SK-N-SH (cell line): Measurements from ENCODE around the gene FIGN. TPM values are rescaled to one million over a fixed set of nuclear protein-coding genes. Genes with fewer than 3 reads are reported as not detected.

Experiments used
- CTCF ChIA-PET: fragments of 300-600, 350-600 bp; formaldehyde crosslinking; extraction: SDS; loops from one replicate; lab custom pipeline; 2021; lab: Yijun Ruan, JAX
- POLR2A ChIA-PET: fragments of 350-600 bp; sonication (Branson Sonifier 250); formaldehyde crosslinking; extraction: SDS; loops from one replicate; lab custom pipeline; 2020; ENCODE audit warnings: antibody characterized with exemption, inconsistent platforms; lab: Yijun Ruan, JAX
- DNase-seq: peaks from one replicate; pipeline ENCODE4 v3.0.0; 2012
- H2AFZ ChIP-seq: fragments of 200-600 bp; sonication (generic); 2 replicates; pipeline ENCODE4 v1.8.1; 2016; ENCODE audit warnings: antibody characterized with exemption, mild to moderate bottlenecking, low read depth
- H3F3A ChIP-seq: fragments of 200-600 bp; sonication (generic); replicated peaks from 2 replicates; pipeline ENCODE3; 2016; ENCODE audit warnings: antibody characterized with exemption, mild to moderate bottlenecking; ENCODE audit not compliant: insufficient read depth
- H3K27ac ChIP-seq, 2 experiments: fragments of 200-500 bp in 1 of 2; fragments of 200-600 bp in 1 of 2; sonication (Bioruptor generic) in 1 of 2; sonication (generic), shearing (Covaris generic) in 1 of 2; 2 replicates each; pipeline versions ENCODE4 v1.5.1 to v1.6.1; 2014 to 2016; ENCODE audit warnings: low read depth in 2 of 2, inconsistent platforms in 1 of 2, low read length in 1 of 2, mild to moderate bottlenecking in 1 of 2, mixed read lengths in 1 of 2
- H3K27me3 ChIP-seq: fragments of 200-600 bp; sonication (generic), shearing (Covaris generic); 2 replicates; pipeline ENCODE4 v1.6.1; 2016; ENCODE audit warnings: mixed run types; ENCODE audit not compliant: insufficient read depth
- H3K36me3 ChIP-seq, 2 experiments: fragments of 200-500 bp in 1 of 2; fragments of 200-600 bp in 1 of 2; sonication (Bioruptor generic) in 1 of 2; sonication (generic) in 1 of 2; replicated peaks in 1 of 2; 2 replicates each; pipeline versions ENCODE3 to v1.5.1; 2014 to 2016; ENCODE audit warnings: low read length in 1 of 2, mild to moderate bottlenecking in 1 of 2; ENCODE audit not compliant: insufficient read depth in 2 of 2, control insufficient read depth in 1 of 2
- H3K4me1 ChIP-seq, 2 experiments: fragments of 200-500 bp in 1 of 2; fragments of 200-600 bp in 1 of 2; sonication (Bioruptor generic) in 1 of 2; sonication (generic), shearing (Covaris generic) in 1 of 2; 2 replicates each; pipeline versions ENCODE4 v1.5.1 to v1.6.1; 2014 to 2016; ENCODE audit warnings: low read depth in 1 of 2, low read length in 1 of 2, mixed run types in 1 of 2; ENCODE audit not compliant: insufficient read depth in 2 of 2, control insufficient read depth in 1 of 2
- H3K4me2 ChIP-seq: fragments of 200-600 bp; sonication (generic), shearing (Covaris generic); 2 replicates; pipeline ENCODE4 v1.6.1; 2017; ENCODE audit warnings: mixed run types
- H3K4me3 ChIP-seq, 2 experiments: fragments of 200-500 bp in 1 of 2; fragments of 200-600 bp in 1 of 2; sonication (Bioruptor generic) in 1 of 2; sonication (generic), shearing (Covaris generic) in 1 of 2; 2 replicates each; pipeline versions ENCODE4 v1.5.1 to v1.8.1; 2014 to 2016; ENCODE audit warnings: low read depth in 2 of 2, inconsistent platforms in 1 of 2, low read length in 1 of 2, mild to moderate bottlenecking in 1 of 2, mixed read lengths in 1 of 2, moderate library complexity in 1 of 2
- H3K79me2 ChIP-seq: fragments of 200-600 bp; sonication (generic); 2 replicates; pipeline ENCODE4 v1.8.1; 2017; ENCODE audit warnings: mild to moderate bottlenecking; ENCODE audit not compliant: insufficient read depth
- H3K9ac ChIP-seq: fragments of 200-600 bp; sonication (generic); 2 replicates; pipeline ENCODE4 v1.6.1; 2017; ENCODE audit warnings: mixed run types
- H3K9me2 ChIP-seq: fragments of 200-600 bp; sonication (generic); 2 replicates; pipeline ENCODE4 v1.6.1; 2017; ENCODE audit warnings: mixed run types
- H3K9me3 ChIP-seq: fragments of 200-600 bp; sonication (generic); 2 replicates; pipeline ENCODE4 v1.6.1; 2017; ENCODE audit warnings: mixed run types, mild to moderate bottlenecking, moderate library complexity
- H4K20me1 ChIP-seq: fragments of 200-600 bp; sonication (generic); 2 replicates; pipeline ENCODE4 v1.6.1; 2017; ENCODE audit warnings: mild to moderate bottlenecking, mixed run types; ENCODE audit not compliant: insufficient read depth
- EP300 ChIP-seq, 2 experiments: IDR thresholded peaks; 2 replicates each; pipeline versions ENCODE4 v1.4.0 to v1.6.1; 2012; ENCODE audit warnings: borderline replicate concordance in 1 of 2, low read depth in 1 of 2, low read length in 1 of 2
- FOSL2 ChIP-seq: IDR thresholded peaks from 2 replicates; pipeline ENCODE4 v1.4.0; 2012; ENCODE audit warnings: low read depth, mild to moderate bottlenecking, moderate library complexity, borderline replicate concordance
- GABPA ChIP-seq: IDR thresholded peaks from 2 replicates; pipeline ENCODE4 v1.4.0; 2012; ENCODE audit warnings: low read depth, mild to moderate bottlenecking
- GATA2 ChIP-seq: sonication (generic); formaldehyde crosslinking; IDR thresholded peaks from 2 replicates; pipeline ENCODE4 v1.5.0; 2020; ENCODE audit warnings: mild to moderate bottlenecking, missing genetic modification reagents
- MEF2A ChIP-seq: IDR thresholded peaks from 2 replicates; pipeline ENCODE4 v1.4.0; 2012; ENCODE audit warnings: low read depth, borderline replicate concordance
- NFIC ChIP-seq: IDR thresholded peaks from 2 replicates; pipeline ENCODE4 v1.4.0; 2012; ENCODE audit warnings: borderline replicate concordance
- RFX5 ChIP-seq: IDR thresholded peaks from 2 replicates; pipeline ENCODE4 v1.6.1; 2012; ENCODE audit warnings: mild to moderate bottlenecking, improper control_type of control experiment, low read length
- RXRA ChIP-seq: IDR thresholded peaks from 2 replicates; pipeline ENCODE4 v1.4.0; 2012; ENCODE audit warnings: low read depth, mild to moderate bottlenecking, borderline replicate concordance
- SIN3A ChIP-seq: IDR thresholded peaks from 2 replicates; pipeline ENCODE4 v1.6.1; 2012; ENCODE audit warnings: low read depth, mild to moderate bottlenecking, low read length, moderate library complexity, borderline replicate concordance
- SMC3 ChIP-seq: IDR thresholded peaks from 2 replicates; pipeline ENCODE4 v1.6.1; 2012; ENCODE audit warnings: low read depth, low read length, improper control_type of control experiment
- TAF1 ChIP-seq: IDR thresholded peaks from 2 replicates; pipeline ENCODE4 v1.6.1; 2012; ENCODE audit warnings: low read depth, mild to moderate bottlenecking, low read length, moderate library complexity, borderline replicate concordance
- TCF12 ChIP-seq: IDR thresholded peaks from 2 replicates; pipeline ENCODE4 v1.4.0; 2012
- YY1 ChIP-seq: IDR thresholded peaks from 2 replicates; pipeline ENCODE4 v1.4.0; 2012; ENCODE audit warnings: low read depth, mild to moderate bottlenecking
- WGBS: methylation state at CpG from one replicate; pipeline ENCODE4 v1.1.6; 2017; ENCODE audit warnings: low lambda C conversion rate; 5-methylcytosine and 5-hydroxymethylcytosine counted together
- polyA plus RNA-seq, 3 experiments: library from polyadenylated mRNA; depleted of rRNA; stranded (reverse); fragments of >200 nt; gene quantifications; 2 replicates each; pipeline ENCODE4 v1.2.3, GENCODE V29; 2012
- TF ChIP-seq, protein P1 (sequence below): fragments of 200-600 bp; sonication (generic); IDR thresholded peaks from 2 replicates; pipeline ENCODE4 v1.6.1; 2017; ENCODE audit warnings: antibody characterized with exemption, mild to moderate bottlenecking, moderate library complexity
- TF ChIP-seq, protein P2 (sequence below): IDR thresholded peaks from 2 replicates; pipeline ENCODE4; 2012
- TF ChIP-seq, protein P3 (sequence below): IDR thresholded peaks from 2 replicates; pipeline ENCODE4 v1.4.0; 2012; ENCODE audit warnings: low read depth
- TF ChIP-seq, protein P4 (sequence below): fragments of 150-350 bp; IDR thresholded peaks from 2 replicates; pipeline ENCODE4 v1.6.1; 2016; ENCODE audit warnings: mild to moderate bottlenecking, low read depth, low read length
- TF ChIP-seq, protein P5 (sequence below): IDR thresholded peaks from 2 replicates; pipeline ENCODE4 v1.4.0; 2012; ENCODE audit warnings: low read depth, borderline replicate concordance
- TF ChIP-seq, protein P6 (sequence below): fragments of 150-350 bp; IDR thresholded peaks from 2 replicates; pipeline ENCODE4 v1.6.1; 2017; ENCODE audit warnings: antibody characterized with exemption, low read length, low read depth, borderline replicate concordance
- TF ChIP-seq, protein P7 (sequence below): IDR thresholded peaks from 2 replicates; pipeline ENCODE4 v1.6.1; 2012; ENCODE audit warnings: mild to moderate bottlenecking, low read depth, low read length, moderate library complexity

The FIGN gene
- polyA plus RNA-seq, 1 of the 3 experiments (the other 2 are of a cell fraction) = 0.74 TPM

DNA sequence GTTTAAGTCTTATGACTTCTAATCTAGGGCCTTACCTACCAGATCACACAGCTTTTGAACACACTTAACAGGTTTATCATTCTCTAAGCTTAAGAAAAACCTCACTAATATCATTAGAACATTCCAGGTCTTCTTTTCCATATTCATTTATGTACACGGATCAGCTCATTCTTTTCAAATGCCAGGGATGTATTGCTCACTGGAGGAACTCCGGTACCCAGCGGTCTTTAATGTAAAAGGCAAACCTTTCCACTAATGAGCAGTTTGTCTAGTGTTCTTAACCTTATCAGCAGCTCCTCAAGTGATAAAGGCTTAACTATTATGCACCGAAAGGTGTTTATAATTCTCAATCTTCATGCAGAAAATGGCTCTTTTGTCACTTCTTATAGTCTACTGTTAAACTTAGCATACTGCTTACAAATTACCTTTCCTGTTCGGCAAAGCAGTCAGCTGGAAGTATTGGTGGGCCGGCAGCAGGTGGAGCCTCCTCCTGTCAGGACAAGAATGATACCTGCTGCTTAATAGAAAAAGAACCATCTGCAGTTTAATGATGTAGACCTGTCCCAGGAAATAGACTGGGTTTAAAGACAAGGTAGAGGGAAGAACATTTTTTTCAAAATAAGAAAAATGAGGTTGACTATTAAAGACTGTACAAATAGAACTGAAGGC lies 142.7 kb downstream of the FIGN start:
- Histone ChIP-seq H3K36me3 (no peaks in the 10 kb centered on the region), H3K27ac (no peak overlapping the region), H3K79me2 (no peaks in the 10 kb centered on the region), H3K4me3 (no peak overlapping the region), H4K20me1 (no peaks in the 10 kb centered on the region), H3K9me2 (no peaks in the 10 kb centered on the region), H2AFZ (no peak overlapping the region), H3K27me3 (no peaks in the 10 kb centered on the region), H3K4me2 (no peak overlapping the region), H3K9me3 (no peaks in the 10 kb centered on the region), H3F3A (no peaks in the 10 kb centered on the region), H3K9ac (no peak overlapping the region), H3K4me1 (peaks cover 0 to 8% of the 10 kb centered on the region in 2 experiments; a peak in 2 of 4 replicates)
- CTCF ChIA-PET = interaction anchor here (0.7 kb wide), 1 partner anchor 8 kb away, joined by 3 read pairs; no protein-coding TSS in a partner anchor
- TF ChIP-seq NFIC (no peak), FOSL2 (no peak), MEF2A (no peak), GATA2 (CRISPR knock-in tag) (no peak), TAF1 (no peak), RXRA (no peak), RFX5 (no peak), TCF12 (no peak), EP300 (IDR thresholded peaks at IDR 0.05; ENCODE audit: borderline replicate concordance in 1 of 2, low read depth in 1 of 2, low read length in 1 of 2) (no peak), SMC3 (no peak), GABPA (no peak), YY1 (no peak), SIN3A (no peak)
- TF ChIP-seq, protein P1, sequence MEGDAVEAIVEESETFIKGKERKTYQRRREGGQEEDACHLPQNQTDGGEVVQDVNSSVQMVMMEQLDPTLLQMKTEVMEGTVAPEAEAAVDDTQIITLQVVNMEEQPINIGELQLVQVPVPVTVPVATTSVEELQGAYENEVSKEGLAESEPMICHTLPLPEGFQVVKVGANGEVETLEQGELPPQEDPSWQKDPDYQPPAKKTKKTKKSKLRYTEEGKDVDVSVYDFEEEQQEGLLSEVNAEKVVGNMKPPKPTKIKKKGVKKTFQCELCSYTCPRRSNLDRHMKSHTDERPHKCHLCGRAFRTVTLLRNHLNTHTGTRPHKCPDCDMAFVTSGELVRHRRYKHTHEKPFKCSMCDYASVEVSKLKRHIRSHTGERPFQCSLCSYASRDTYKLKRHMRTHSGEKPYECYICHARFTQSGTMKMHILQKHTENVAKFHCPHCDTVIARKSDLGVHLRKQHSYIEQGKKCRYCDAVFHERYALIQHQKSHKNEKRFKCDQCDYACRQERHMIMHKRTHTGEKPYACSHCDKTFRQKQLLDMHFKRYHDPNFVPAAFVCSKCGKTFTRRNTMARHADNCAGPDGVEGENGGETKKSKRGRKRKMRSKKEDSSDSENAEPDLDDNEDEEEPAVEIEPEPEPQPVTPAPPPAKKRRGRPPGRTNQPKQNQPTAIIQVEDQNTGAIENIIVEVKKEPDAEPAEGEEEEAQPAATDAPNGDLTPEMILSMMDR = no peak
- TF ChIP-seq, protein P2, sequence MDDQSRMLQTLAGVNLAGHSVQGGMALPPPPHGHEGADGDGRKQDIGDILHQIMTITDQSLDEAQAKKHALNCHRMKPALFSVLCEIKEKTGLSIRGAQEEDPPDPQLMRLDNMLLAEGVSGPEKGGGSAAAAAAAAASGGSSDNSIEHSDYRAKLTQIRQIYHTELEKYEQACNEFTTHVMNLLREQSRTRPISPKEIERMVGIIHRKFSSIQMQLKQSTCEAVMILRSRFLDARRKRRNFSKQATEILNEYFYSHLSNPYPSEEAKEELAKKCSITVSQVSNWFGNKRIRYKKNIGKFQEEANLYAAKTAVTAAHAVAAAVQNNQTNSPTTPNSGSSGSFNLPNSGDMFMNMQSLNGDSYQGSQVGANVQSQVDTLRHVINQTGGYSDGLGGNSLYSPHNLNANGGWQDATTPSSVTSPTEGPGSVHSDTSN = no peak
- TF ChIP-seq, protein P3, sequence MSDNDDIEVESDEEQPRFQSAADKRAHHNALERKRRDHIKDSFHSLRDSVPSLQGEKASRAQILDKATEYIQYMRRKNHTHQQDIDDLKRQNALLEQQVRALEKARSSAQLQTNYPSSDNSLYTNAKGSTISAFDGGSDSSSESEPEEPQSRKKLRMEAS = no peak
- TF ChIP-seq, protein P4, sequence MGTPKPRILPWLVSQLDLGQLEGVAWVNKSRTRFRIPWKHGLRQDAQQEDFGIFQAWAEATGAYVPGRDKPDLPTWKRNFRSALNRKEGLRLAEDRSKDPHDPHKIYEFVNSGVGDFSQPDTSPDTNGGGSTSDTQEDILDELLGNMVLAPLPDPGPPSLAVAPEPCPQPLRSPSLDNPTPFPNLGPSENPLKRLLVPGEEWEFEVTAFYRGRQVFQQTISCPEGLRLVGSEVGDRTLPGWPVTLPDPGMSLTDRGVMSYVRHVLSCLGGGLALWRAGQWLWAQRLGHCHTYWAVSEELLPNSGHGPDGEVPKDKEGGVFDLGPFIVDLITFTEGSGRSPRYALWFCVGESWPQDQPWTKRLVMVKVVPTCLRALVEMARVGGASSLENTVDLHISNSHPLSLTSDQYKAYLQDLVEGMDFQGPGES = no peak
- TF ChIP-seq, protein P5, sequence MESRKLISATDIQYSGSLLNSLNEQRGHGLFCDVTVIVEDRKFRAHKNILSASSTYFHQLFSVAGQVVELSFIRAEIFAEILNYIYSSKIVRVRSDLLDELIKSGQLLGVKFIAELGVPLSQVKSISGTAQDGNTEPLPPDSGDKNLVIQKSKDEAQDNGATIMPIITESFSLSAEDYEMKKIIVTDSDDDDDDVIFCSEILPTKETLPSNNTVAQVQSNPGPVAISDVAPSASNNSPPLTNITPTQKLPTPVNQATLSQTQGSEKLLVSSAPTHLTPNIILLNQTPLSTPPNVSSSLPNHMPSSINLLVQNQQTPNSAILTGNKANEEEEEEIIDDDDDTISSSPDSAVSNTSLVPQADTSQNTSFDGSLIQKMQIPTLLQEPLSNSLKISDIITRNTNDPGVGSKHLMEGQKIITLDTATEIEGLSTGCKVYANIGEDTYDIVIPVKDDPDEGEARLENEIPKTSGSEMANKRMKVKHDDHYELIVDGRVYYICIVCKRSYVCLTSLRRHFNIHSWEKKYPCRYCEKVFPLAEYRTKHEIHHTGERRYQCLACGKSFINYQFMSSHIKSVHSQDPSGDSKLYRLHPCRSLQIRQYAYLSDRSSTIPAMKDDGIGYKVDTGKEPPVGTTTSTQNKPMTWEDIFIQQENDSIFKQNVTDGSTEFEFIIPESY = no peak
- TF ChIP-seq, protein P6, sequence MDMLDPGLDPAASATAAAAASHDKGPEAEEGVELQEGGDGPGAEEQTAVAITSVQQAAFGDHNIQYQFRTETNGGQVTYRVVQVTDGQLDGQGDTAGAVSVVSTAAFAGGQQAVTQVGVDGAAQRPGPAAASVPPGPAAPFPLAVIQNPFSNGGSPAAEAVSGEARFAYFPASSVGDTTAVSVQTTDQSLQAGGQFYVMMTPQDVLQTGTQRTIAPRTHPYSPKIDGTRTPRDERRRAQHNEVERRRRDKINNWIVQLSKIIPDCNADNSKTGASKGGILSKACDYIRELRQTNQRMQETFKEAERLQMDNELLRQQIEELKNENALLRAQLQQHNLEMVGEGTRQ = no peak
- TF ChIP-seq, protein P7, sequence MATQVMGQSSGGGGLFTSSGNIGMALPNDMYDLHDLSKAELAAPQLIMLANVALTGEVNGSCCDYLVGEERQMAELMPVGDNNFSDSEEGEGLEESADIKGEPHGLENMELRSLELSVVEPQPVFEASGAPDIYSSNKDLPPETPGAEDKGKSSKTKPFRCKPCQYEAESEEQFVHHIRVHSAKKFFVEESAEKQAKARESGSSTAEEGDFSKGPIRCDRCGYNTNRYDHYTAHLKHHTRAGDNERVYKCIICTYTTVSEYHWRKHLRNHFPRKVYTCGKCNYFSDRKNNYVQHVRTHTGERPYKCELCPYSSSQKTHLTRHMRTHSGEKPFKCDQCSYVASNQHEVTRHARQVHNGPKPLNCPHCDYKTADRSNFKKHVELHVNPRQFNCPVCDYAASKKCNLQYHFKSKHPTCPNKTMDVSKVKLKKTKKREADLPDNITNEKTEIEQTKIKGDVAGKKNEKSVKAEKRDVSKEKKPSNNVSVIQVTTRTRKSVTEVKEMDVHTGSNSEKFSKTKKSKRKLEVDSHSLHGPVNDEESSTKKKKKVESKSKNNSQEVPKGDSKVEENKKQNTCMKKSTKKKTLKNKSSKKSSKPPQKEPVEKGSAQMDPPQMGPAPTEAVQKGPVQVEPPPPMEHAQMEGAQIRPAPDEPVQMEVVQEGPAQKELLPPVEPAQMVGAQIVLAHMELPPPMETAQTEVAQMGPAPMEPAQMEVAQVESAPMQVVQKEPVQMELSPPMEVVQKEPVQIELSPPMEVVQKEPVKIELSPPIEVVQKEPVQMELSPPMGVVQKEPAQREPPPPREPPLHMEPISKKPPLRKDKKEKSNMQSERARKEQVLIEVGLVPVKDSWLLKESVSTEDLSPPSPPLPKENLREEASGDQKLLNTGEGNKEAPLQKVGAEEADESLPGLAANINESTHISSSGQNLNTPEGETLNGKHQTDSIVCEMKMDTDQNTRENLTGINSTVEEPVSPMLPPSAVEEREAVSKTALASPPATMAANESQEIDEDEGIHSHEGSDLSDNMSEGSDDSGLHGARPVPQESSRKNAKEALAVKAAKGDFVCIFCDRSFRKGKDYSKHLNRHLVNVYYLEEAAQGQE = no peak
- 87% methylated on average over 6 of the region's 6 CpGs for WGBS
- POLR2A ChIA-PET = no interaction called here
- no peak for DNase-seq
